HG02884 (cell line): Measurements from ENCODE around the gene MDGA2.

Experiments used
- ATAC-seq: cut with Tn5 transposase; IDR thresholded peaks from one replicate; pipeline ENCODE4 v1.9.1; 2021; ENCODE audit warnings: mild to moderate bottlenecking, moderate library complexity; ENCODE audit not compliant: unreplicated experiment

The MDGA2 gene

GRCh38 chr14:47154276-47154797 is 521.1 kb downstream of the MDGA2 start:
- ATAC-seq: no peak

GRCh38 chr14:47153746-47154145 is 521.7 kb downstream of the MDGA2 start:
- ATAC-seq: no peak

- ATAC-seq: no peak
These were observed 525.1 kb downstream of the MDGA2 start for GRCh38 chr14:47150267-47150666.

- ATAC-seq: no peak
These were observed 526.1 kb downstream of the MDGA2 start for GRCh38 chr14:47149326-47149725.

- ATAC-seq: no peak
These were observed 526.7 kb downstream of the MDGA2 start for GRCh38 chr14:47148686-47149085.

GRCh38 chr14:47120645-47121044 is 554.8 kb downstream of the MDGA2 start:
- no peak for ATAC-seq

GRCh38 chr14:47103771-47104170 is 571.6 kb downstream of the MDGA2 start:
- no peak for ATAC-seq

- no peak for ATAC-seq
These were observed 572.9 kb downstream of the MDGA2 start for GRCh38 chr14:47102472-47102871.

GRCh38 chr14:47085678-47086077 is 589.7 kb downstream of the MDGA2 start:
- no peak for ATAC-seq

GRCh38 chr14:47065326-47065725 is 610.1 kb downstream of the MDGA2 start:
- ATAC-seq: no peak

GRCh38 chr14:47060050-47060449 is 615.4 kb downstream of the MDGA2 start:
- ATAC-seq: no peak

- ATAC-seq: no peak
These were observed 618.0 kb downstream of the MDGA2 start for GRCh38 chr14:47057364-47057763.

GRCh38 chr14:47044841-47045240 is 630.6 kb downstream of the MDGA2 start:
- no peak for ATAC-seq

- no peak for ATAC-seq
These were observed 634.9 kb downstream of the MDGA2 start for GRCh38 chr14:47040550-47040949.

- no peak for ATAC-seq
These were observed 636.1 kb downstream of the MDGA2 start for GRCh38 chr14:47039336-47039735.

- no peak for ATAC-seq
These were observed 652.7 kb downstream of the MDGA2 start for GRCh38 chr14:47022721-47023120.

- no peak for ATAC-seq
These were observed 654.9 kb downstream of the MDGA2 start for GRCh38 chr14:47020500-47020899.

GRCh38 chr14:47012533-47013280 is 662.7 kb downstream of the MDGA2 start:
- no peak for ATAC-seq

- ATAC-seq: no peak
These were observed 665.8 kb downstream of the MDGA2 start for GRCh38 chr14:47009615-47010014.

- no peak for ATAC-seq
These were observed 666.7 kb downstream of the MDGA2 start for GRCh38 chr14:47008732-47009131.

- ATAC-seq: no peak
These were observed 675.7 kb downstream of the MDGA2 start for GRCh38 chr14:46999661-47000060.

- ATAC-seq: no peak
These were observed 685.8 kb downstream of the MDGA2 start for GRCh38 chr14:46989566-46989965.

- ATAC-seq: no peak
These were observed 687.1 kb downstream of the MDGA2 start for GRCh38 chr14:46988312-46988711.
